Left lobe of liver (tissue), 2 donors: ENCODE measurements around the gene ARHGEF12. TPM values are rescaled to one million over a fixed set of nuclear protein-coding genes. Genes with fewer than 3 reads are reported as not detected.

Experiments used
- ATAC-seq: fragments of 200-7000 bp; cut with Tn5 transposase; one replicate; pipeline ENCODE4 v1.9.1; 2020; ENCODE audit warnings: mild to moderate bottlenecking, moderate library complexity
- DNase-seq: peaks from one replicate; pipeline ENCODE4 v3.0.0-alpha.2; 2020; ENCODE audit warnings: low spot score
- total RNA-seq: library from RNA; stranded (reverse); gene quantifications from one replicate; pipeline ENCODE4 v1.2.1, GENCODE V29; 2021
- donor health status: DM: no; HTN: no; CAD: no; lungs with moderate emphysema.
- donor health status: DM: no; HTN: yes; CAD: no.

The ARHGEF12 gene
- total RNA-seq, 1 donor from 2014 or later: 68.7 TPM

GRCh38 chr11:120515186-120515723 lies 179.0 kb downstream of the ARHGEF12 start:
- no peak for DNase-seq

DNA sequence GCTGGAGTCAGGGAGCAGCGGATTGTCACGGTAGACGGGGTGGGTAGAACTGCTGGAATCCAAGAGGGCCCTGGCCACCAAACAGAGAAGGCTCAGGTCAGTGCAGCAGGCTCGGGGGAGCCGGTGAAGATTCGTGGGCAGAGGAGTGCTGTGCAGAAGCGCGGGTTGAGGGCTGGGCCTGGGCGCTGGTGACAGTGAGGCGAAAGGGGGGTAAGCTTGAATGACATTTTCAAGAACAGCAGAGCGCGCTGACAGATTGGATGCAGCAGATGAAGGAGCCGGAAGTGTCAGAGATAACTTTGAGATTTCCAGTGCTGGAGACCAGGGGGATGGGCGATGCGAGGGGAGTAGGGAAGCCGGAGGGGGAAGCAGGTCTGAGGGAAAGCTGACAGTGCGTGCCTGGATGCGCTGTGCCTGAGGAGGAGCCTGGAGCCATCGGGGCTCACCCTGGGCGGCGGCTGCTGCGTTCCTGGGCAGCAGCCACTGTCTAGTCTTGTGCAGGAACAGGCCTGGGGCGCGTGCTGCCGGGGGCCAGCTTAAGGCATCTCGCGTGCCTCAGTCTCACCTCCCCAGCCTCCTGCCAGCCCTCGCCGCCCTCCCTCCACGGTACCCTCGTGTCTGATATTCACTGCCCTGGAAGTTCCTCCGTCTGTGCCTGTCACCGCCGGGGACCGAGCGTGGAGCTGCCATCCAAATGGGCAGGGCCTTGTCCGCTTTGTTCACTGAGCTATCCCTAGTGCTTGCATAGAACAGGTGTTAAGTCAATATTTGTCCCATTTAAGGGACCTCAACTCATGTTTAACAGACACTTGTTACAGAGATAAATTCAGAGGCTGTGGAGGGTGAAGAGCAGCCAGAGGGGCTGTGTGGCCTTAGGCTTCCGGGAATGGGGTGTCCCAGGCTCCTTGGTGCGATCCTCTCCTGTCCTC lies 180.5 kb downstream of the ARHGEF12 start:
- DNase-seq (no peak), ATAC-seq (no peak)

More at GRCh38 chr11:120515186-120515723, 179.0 kb downstream of the ARHGEF12 start:
- no peak for ATAC-seq

DNA sequence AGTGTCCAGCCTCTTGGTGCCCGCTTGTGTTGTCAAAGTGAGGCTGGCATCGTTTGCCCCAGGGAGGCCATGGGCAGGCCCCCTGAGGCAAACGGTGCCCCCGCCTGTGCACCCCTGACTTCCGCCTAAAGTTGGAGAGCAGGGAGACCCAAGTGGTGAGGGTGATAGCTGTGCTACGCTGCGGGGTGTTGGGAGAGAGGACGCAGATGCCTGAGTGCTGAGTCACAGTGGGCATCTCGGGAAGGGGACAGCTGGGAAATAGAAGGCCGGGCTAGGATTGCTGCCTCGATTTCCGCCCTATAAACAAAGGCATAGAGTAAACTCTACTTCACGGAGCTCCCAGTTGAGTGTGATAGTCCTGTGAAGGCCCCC lies 181.2 kb downstream of the ARHGEF12 start:
- DNase-seq (no peak), ATAC-seq (no peak)

GRCh38 chr11:120517801-120518291 lies 181.6 kb downstream of the ARHGEF12 start:
- DNase-seq (no peak), ATAC-seq (no peak)

GRCh38 chr11:120518356-120518755 lies 182.1 kb downstream of the ARHGEF12 start:
- DNase-seq (no peak), ATAC-seq (no peak)

GRCh38 chr11:120519474-120519873 lies 183.3 kb downstream of the ARHGEF12 start:
- DNase-seq: no peak
- ATAC-seq: no peak

- ATAC-seq (no peak), DNase-seq (no peak)
Measured at GRCh38 chr11:120520091-120520822, 184.0 kb downstream of the ARHGEF12 start.

- DNase-seq (no peak), ATAC-seq (no peak)
Measured at GRCh38 chr11:120521176-120521575, 185.0 kb downstream of the ARHGEF12 start.

DNA sequence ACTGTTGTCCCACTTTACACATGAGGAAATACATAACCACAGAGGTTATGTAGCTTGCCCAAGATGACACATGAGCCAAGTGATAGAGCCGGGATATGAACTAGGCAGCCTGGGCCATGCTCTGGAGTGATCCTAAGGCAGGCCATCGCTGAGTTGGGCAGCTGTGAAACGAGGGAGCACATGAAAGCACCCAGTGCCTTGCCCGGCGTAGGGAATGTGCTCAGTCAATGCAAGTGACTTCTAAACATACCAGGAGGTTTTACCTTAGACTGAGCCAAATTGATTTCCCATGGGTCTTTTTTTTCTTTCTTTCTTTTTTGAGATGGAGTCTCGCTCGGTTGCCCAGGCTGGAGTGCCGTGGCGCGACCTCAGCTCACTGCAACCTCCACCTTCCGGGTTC lies 185.8 kb downstream of the ARHGEF12 start:
- DNase-seq (no peak), ATAC-seq (no peak)

- ATAC-seq: no peak
- DNase-seq: no peak
Measured at GRCh38 chr11:120522736-120523135, 186.5 kb downstream of the ARHGEF12 start.

GRCh38 chr11:120523196-120523595 lies 187.0 kb downstream of the ARHGEF12 start:
- DNase-seq (no peak), ATAC-seq (peak; percentile 43)

DNA sequence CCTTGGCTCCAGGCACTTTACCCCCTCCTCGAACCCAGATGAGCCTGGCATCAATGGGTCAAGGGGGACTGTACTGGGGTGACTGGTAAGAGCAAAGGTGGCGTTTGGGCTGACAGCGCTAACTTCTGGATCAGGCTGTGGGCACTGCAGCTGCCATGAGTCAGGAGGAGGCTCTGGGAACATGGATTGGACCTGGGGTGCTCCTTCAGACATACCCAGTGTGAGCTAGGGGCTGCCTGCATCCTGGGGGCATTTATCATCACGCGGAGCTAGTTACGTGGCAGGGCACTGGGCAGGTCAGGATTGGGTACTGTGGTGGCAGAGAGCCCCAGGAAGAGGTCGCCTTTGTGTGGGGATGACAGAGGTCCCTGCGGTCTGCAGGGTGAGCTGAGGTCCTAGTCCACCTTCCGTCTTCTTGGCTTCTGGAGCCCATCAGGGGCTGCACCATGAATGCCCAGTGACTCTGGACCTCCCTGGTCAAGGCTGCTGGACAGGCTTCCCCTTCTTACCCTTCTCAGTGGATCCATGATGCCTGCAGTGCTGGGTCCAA lies 188.4 kb downstream of the ARHGEF12 start:
- ATAC-seq: no peak
- no peak for DNase-seq

DNA sequence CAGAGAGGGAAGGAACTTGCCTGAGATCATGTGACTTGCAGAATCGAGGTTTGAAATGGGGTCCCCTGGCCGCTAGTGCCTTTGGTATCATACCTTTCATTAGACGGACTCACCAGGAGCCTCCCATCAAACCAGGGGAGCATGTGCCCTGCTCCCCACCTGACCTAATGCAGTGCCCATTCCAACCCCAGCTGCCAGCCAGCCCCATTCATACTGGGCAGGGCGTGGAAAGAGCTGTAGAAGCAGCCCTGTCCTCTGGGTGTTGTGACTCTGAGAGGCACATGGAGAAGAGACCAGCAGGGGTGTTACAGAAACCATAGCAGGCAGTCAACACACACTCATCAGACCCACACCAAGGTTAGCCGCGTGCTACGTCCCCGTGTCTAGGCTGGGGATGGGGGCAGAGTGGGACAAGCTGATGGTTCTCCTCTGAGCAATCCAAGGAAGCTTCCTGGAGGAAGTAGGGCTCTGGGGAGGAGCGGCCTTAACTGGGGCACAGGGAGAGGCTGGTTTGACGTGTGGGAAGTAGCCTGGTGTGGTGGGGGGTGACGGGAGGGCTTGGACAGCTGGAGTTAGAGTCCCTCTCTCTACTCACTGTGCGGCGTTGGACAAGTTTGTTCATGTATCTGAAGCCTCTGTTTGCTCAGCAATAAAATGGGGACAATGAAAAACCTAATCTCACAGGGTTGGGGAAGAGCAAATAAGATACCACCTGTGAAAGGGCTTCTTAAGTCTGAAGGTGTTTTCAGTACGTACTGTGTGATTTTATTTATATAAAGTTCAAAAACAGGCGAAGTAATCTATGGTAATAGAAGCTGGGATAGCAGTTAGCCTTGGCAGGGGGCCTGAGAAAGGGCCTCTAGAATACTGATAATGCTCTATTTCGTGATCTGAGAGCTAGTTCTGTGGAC lies 189.3 kb downstream of the ARHGEF12 start:
- ATAC-seq (no peak), DNase-seq (no peak)

- ATAC-seq (no peak), DNase-seq (no peak)
Measured at GRCh38 chr11:120526241-120526640, 190.0 kb downstream of the ARHGEF12 start.

- ATAC-seq: no peak
- no peak for DNase-seq
Measured at GRCh38 chr11:120527111-120527761, 191.0 kb downstream of the ARHGEF12 start.

GRCh38 chr11:120528749-120529148 lies 192.5 kb downstream of the ARHGEF12 start:
- ATAC-seq (no peak), DNase-seq (no peak)

- ATAC-seq (no peak), DNase-seq (no peak)
Measured at GRCh38 chr11:120529214-120529613, 193.0 kb downstream of the ARHGEF12 start.

GRCh38 chr11:120529911-120530310 lies 193.7 kb downstream of the ARHGEF12 start:
- DNase-seq (no peak), ATAC-seq (no peak)

- DNase-seq (no peak), ATAC-seq (no peak)
Measured at GRCh38 chr11:120532082-120532831, 196.0 kb downstream of the ARHGEF12 start.
